HG03135 (cell line): ENCODE results near the gene ULBP1.
"Not testable (repeated sequence)": the region's sequence is repeated elsewhere in the genome, so short reads cannot be mapped to it uniquely, and the experiment has no call there.

Experiments used
- ATAC-seq: cut with Tn5 transposase; IDR thresholded peaks from one replicate; pipeline ENCODE4 v1.9.1; 2021; ENCODE audit warnings: mild to moderate bottlenecking, moderate library complexity; ENCODE audit not compliant: unreplicated experiment

The ULBP1 gene

DNA sequence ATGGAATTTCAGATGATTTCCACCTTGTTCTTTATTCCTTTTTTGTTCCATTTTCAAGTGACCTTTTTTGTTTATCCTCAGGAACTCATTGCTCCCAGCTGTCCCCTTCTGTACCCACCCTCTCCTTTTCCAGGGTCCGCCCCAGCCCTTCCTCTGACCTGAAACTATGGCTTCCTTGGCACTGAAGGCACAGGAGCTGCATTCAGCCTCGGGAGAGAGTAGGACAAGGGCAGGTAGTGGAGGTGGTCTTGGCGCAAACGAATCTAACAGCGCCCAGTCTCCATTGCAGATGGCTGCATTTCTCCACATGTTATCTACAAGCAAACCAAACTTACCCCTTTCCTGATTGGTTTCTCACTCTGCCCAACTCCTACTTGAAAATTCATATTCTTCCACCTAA is 30.7 kb upstream of the ULBP1 start:
- no peak for ATAC-seq

DNA sequence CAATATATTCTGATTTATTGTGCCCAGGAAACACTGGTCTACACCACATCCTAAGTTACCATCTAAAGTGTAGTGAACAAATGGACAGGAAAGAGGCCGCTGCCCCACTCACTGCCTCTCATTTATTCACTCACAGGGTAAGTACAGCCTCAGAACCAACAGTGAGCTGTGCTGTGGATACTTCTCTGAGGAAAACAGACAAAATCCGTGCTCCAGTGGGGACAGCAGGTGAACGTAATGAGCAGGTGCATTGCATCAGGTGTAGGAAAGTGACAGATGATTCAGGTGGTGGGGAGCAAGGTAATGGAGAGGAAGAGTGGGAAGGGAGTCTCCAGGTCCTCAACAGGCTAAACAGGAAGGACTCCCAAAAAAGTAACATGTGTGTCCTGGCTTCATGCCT is 30.3 kb upstream of the ULBP1 start:
- ATAC-seq = no peak

DNA sequence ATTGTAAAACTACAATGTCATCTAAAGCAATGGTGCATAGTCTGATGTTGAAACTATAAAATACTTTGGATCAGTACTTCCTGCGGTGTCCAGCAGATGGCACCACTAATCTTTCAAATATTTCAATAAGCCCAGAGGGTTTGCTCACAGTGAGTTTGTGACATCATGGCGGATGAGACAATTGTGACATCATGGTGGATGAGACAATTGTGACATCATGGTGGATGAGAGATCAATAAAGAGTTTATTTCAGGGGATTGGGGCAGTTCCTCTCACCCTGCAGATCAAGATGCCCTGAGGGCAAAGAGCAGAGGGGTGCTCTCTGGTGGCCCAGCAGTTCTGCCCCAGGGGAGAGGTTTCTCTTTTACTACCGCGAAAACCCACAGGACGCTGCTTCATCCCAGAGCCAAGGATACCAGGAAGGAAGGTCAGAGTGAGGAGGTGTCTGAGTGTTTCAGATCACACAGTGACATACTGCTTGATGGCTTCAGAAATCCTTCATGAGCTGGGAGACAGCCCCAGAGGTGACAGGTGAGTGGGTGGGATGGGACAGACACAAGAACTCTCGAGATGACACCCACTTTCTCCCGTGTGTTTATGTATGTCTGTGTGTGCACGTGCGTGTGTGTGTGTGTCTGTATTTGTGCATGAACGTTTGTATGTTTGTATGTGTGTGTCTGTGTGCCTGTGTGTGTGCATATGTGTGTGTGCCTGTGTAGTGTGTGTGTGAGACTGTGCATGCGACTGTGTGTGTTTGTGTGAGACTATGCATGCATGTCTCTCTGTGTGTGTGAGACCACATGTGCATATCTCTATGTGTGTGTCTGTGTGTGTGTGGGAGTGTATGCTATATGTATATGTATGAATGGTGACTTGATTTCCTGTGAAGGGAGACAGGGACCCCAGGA is 29.2 kb upstream of the ULBP1 start:
- no peak for ATAC-seq

GRCh38 chr6:149935246-149935645 is 28.5 kb upstream of the ULBP1 start:
- ATAC-seq = no peak

DNA sequence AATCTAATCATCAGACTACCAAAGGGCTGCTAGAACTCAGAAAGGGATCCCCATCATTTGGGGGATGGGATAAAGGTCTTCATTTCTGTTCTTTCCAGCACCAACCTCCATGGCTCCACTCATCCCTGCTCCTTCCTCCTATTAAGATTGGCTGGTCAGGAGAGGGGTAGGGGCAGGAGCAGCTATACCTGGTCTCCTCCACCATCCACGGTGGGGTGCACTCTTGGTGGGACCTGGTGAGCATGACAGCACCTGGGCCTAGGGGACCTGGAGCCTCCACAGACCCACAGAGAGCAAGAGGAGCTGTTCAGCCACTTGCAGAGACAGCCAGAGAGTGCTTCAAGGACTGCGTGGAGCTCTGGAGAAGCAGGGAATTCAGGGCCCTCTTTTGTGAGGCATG is 28.1 kb upstream of the ULBP1 start:
- ATAC-seq = no peak

- ATAC-seq = no peak
Measured at GRCh38 chr6:149936743-149937142, 27.0 kb upstream of the ULBP1 start.

DNA sequence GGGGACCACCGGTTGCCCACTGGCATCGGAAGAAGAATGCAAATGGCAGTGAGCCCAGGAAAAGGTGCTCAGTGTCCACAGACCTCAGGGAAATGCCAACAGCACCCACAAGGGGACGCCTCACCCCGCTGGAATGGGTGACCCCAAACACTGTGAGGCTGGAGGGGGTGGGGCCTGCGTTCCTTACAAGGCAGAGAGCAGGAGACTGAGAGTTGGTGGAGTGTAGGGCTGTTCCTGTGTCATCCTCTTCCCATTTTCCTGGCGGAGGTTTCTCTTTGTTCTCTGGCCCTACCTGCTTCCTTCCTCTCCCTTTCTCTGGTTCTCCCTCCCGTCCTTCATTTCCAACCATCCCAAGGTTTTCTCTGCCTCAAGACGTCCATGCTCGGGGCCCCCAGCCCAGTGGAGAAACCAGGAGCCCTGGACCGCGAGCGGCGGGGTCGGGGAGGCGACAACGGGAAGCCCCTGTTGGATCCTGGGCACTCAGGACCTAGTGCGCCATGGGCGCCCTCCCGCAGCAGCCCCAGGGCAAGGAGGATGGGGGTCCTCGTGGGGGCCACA is 25.7 kb upstream of the ULBP1 start:
- not testable (repeated sequence) for ATAC-seq

GRCh38 chr6:149938571-149939355 is 25.0 kb upstream of the ULBP1 start:
- peak; percentile 77 for ATAC-seq

- no peak for ATAC-seq
Measured at GRCh38 chr6:149939356-149939648, 24.4 kb upstream of the ULBP1 start.

DNA sequence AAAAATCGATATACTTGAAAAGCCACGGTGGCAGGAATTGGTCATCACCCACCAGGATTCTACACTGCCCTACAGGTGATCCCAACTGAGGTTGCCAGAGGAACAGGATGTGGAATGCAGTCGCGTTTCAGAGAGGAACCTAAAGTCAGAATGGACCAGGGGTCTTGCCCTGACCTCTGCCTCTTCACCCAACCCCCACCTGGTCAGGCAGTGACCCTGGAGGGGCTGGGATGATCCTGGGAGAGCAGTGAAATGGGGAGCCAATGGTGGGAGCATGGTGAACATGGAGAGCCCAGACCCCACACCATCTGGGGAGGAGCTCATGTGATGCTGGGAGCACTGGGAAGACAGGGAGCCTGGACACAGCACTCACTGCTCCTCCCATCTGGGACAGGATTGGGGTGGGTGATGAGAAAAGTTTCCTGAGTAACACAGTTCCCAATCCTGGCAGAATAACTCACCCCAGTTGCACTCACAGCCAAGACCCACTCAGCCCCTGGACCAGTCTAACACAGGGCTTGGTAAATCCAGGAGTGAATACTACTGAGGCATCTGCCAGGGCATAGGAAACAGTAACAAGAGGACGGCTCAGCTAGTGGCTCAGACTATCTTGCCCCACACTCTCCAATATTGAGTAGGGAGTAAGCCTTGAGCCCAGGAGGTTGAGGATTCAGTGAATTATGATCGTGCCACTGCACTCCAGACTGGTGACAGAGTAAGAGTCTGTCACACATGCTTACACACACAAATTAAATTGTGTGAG is 23.7 kb upstream of the ULBP1 start:
- no peak for ATAC-seq

GRCh38 chr6:149940672-149940982 is 23.1 kb upstream of the ULBP1 start:
- no peak for ATAC-seq

- ATAC-seq = no peak
Measured at GRCh38 chr6:149941583-149942460, 21.9 kb upstream of the ULBP1 start, which contains the start of gene ULBP2. Gene ULBP2, plus strand, starts transcription at chr6:149942014. Its CDS starts 59 bp downstream, at chr6:149942073.

- ATAC-seq = no peak
Measured at GRCh38 chr6:149942461-149942829, 21.3 kb upstream of the ULBP1 start.

DNA sequence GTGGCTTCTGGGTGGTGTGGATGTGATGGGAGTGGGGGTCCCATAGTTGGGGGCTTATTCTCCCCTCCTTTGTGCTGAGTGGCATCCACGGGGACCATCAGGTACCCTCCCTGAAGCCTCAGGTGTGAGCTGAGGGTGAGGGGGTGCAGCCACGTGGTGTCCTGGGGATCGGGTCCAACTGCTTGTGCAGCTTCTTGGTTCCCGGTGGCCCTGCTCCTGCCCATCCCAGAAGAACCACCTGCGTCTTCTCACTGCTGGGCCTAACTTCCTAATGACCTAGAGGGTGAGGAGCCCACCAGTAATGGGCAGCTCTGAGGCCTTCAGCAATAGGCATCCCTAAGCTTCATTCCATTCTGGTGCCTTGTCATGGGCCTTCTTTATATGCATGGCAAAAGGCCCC is 20.4 kb upstream of the ULBP1 start:
- ATAC-seq = not testable (repeated sequence)

- not testable (repeated sequence) for ATAC-seq
Measured at GRCh38 chr6:149945276-149945675, 18.5 kb upstream of the ULBP1 start.

DNA sequence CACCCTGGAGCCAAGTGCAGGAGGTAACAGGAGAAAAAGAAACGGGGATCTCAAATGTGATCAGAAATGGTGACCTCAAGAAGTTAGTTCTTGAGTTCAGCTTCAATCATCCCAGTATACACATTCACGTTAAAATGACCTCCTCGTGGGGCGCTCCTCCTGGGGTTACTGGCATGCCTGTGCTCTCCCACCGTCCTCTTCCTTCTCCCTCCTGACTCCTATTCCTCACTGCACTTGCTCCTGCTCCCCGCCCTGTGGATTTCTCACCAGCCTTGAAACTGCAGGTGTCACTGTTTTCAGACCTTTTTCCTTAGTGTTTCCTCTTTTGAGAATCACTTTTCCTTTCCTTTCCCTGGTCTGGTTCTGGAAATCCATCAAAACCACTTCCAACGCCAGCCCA is 17.1 kb upstream of the ULBP1 start:
- ATAC-seq = not testable (repeated sequence)

- not testable (repeated sequence) for ATAC-seq
Measured at GRCh38 chr6:149947533-149947932, 16.2 kb upstream of the ULBP1 start.

- no peak for ATAC-seq
Measured at GRCh38 chr6:149948011-149948410, 15.7 kb upstream of the ULBP1 start.

DNA sequence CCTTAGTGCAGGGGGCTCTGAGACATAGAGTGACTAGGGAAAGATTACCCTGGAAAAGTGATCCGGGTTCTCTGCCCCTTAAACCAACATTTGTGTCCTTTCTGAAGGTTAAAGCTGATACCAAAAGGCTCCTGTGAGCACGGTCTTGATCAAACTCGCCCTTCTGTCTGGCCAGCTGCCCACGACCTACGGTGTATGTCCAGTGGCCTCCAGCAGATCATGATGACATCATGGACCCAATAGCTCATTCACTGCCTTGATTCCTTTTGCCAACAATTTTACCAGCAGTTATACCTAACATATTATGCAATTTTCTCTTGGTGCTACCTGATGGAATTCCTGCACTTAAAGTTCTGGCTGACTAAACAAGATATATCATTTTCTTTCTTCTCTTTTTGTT is 15.1 kb upstream of the ULBP1 start:
- ATAC-seq = no peak

- ATAC-seq = no peak
Measured at GRCh38 chr6:149950423-149950822, 13.3 kb upstream of the ULBP1 start.
